ENCODE data around the gene TENT5C. TPM values are rescaled to one million over a fixed set of nuclear protein-coding genes. Genes with fewer than 3 reads are reported as not detected.

Gene TENT5C
- polyA plus RNA-seq, 1 of the 3 experiments (the other 2 are of a cell fraction): 0.90 TPM

DNA sequence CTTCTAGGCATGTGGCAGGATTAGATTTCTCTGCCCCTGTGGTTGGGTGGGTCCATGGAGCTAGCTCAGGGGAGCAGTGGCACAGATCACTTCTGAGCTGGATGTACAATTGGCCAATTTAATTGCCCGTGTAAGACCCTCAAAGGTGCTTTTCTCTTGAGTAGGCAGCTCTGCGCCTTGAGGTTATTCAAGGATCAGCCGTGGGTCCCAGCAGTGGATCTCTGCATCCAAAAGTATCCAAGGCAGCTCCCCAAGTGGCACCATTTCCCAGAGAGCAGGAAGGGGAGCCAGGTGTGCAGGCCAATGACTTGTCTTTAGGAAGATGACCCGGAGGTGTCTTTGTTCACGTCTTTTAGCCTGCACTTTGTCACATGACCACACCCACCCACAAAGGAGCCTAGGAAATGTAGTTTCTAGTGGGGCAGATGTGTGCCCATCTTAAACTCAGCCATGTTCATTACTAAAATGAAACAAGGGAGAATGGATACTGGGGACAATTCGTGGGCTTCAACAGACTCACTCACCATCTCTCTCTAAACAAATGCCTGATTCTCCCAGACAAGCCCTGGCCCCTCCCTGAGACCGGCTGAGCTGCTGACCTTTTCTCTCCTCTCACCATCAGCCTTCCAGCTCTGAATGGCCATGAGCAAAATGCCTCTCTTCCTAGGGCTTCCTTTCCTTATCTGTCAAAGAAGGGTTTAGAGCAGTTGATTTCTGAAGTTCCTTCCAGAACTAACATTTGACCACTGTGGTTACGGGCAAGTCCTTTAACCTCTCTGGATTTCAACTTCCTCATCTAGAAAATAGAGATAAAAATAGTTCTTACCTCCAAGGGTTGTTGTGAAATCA lies 41.4 kb upstream of the TENT5C start:
- POLR2A ChIA-PET: no interaction called here

More for the DNA sequence above, 41.4 kb upstream of the TENT5C start:
- CTCF ChIA-PET: interaction anchor here (1.6 to 1.7 kb wide), 2 partner anchors 9 to 190 kb away, joined by 3 to 4 read pairs; no protein-coding TSS in a partner anchor
- Histone ChIP-seq H4K20me1 (ENCODE audit: insufficient read depth) (no peaks in the 10 kb centered on the region), H3K9ac (no peak overlapping the region), H3K4me2 (no peak overlapping the region), H3K27me3 (ENCODE audit: insufficient read depth) (peaks cover 9% of the 10 kb centered on the region; the same call in 1 of the 2 replicates), H3K79me2 (ENCODE audit: insufficient read depth) (no peaks in the 10 kb centered on the region), H3K4me1 (ENCODE audit: control insufficient read depth in 1 of 2, insufficient read depth in 2 of 2, low read depth in 1 of 2, low read length in 1 of 2) (peaks cover 0 to 12% of the 10 kb centered on the region in 2 experiments; a peak in 2 of 4 replicates), H3K4me3 (ENCODE audit: low read depth in 2 of 2, low read length in 1 of 2) (no peak overlapping the region), H3K36me3 (replicated peaks in 1 of 2; ENCODE audit: control insufficient read depth in 1 of 2, insufficient read depth in 2 of 2, low read length in 1 of 2) (no peaks in the 10 kb centered on the region), H3K9me2 (no peaks in the 10 kb centered on the region), H2AFZ (ENCODE audit: low read depth) (no peak overlapping the region), H3K27ac (ENCODE audit: low read depth in 2 of 2, low read length in 1 of 2) (no peak overlapping the region), H3K9me3 (no peaks in the 10 kb centered on the region), H3F3A (replicated peaks; ENCODE audit: insufficient read depth) (no peaks in the 10 kb centered on the region)
- TF ChIP-seq PBX3 (IDR thresholded peaks at IDR 0.05): no peak
- TF ChIP-seq, protein P1, sequence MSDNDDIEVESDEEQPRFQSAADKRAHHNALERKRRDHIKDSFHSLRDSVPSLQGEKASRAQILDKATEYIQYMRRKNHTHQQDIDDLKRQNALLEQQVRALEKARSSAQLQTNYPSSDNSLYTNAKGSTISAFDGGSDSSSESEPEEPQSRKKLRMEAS (IDR thresholded peaks at IDR 0.05; ENCODE audit: low read depth): no peak
- TF ChIP-seq NRF1 (IDR thresholded peaks at IDR 0.05; ENCODE audit: low read depth, low read length): no peak
- TF ChIP-seq, protein P2, sequence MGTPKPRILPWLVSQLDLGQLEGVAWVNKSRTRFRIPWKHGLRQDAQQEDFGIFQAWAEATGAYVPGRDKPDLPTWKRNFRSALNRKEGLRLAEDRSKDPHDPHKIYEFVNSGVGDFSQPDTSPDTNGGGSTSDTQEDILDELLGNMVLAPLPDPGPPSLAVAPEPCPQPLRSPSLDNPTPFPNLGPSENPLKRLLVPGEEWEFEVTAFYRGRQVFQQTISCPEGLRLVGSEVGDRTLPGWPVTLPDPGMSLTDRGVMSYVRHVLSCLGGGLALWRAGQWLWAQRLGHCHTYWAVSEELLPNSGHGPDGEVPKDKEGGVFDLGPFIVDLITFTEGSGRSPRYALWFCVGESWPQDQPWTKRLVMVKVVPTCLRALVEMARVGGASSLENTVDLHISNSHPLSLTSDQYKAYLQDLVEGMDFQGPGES (IDR thresholded peaks at IDR 0.05; ENCODE audit: low read depth, low read length): no peak
- TF ChIP-seq EP300 (IDR thresholded peaks at IDR 0.05; ENCODE audit: borderline replicate concordance in 1 of 2, low read depth in 1 of 2, low read length in 1 of 2): no peak
- TF ChIP-seq, protein P3, sequence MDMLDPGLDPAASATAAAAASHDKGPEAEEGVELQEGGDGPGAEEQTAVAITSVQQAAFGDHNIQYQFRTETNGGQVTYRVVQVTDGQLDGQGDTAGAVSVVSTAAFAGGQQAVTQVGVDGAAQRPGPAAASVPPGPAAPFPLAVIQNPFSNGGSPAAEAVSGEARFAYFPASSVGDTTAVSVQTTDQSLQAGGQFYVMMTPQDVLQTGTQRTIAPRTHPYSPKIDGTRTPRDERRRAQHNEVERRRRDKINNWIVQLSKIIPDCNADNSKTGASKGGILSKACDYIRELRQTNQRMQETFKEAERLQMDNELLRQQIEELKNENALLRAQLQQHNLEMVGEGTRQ (IDR thresholded peaks at IDR 0.05; ENCODE audit: borderline replicate concordance, low read depth, low read length): no peak
- TF ChIP-seq, protein P4, sequence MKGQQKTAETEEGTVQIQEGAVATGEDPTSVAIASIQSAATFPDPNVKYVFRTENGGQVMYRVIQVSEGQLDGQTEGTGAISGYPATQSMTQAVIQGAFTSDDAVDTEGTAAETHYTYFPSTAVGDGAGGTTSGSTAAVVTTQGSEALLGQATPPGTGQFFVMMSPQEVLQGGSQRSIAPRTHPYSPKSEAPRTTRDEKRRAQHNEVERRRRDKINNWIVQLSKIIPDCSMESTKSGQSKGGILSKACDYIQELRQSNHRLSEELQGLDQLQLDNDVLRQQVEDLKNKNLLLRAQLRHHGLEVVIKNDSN (IDR thresholded peaks at IDR 0.05; ENCODE audit: borderline replicate concordance, low read depth): no peak
- no peak for TF ChIP-seq TCF12 (IDR thresholded peaks at IDR 0.05)
- TF ChIP-seq SIN3A (IDR thresholded peaks at IDR 0.05; ENCODE audit: borderline replicate concordance, low read depth, low read length): no peak
- TF ChIP-seq POLR2AphosphoS5 (IDR thresholded peaks at IDR 0.05; ENCODE audit: low read depth, low read length): no peak
- no peak for TF ChIP-seq ELF1 (IDR thresholded peaks at IDR 0.05)
- no peak for TF ChIP-seq JUND (IDR thresholded peaks at IDR 0.05)
- no peak for TF ChIP-seq NFIC (IDR thresholded peaks at IDR 0.05; ENCODE audit: borderline replicate concordance)
- TF ChIP-seq MEF2A (IDR thresholded peaks at IDR 0.05; ENCODE audit: borderline replicate concordance, low read depth): no peak
- no peak for TF ChIP-seq FOSL2 (IDR thresholded peaks at IDR 0.05; ENCODE audit: borderline replicate concordance, low read depth)
- WGBS (ENCODE audit: low lambda C conversion rate): 57% methylated on average over 7 of the region's 8 CpGs
- no peak for DNase-seq
